Hepatocyte (in vitro differentiated cells): Measurements from ENCODE around the gene MOB3C.

Experiments used
- EZH2phosphoT487 ChIP-seq: fragments of 200-600 bp; sonication (generic); IDR thresholded peaks from one replicate; pipeline ENCODE4 v1.6.1; 2018; ENCODE audit warnings: antibody characterized with exemption, mild to moderate bottlenecking, low read depth, moderate library complexity; ENCODE audit not compliant: unreplicated experiment, severe bottlenecking
- TF ChIP-seq, protein P1 (sequence below): fragments of 200-600 bp; sonication (generic); IDR thresholded peaks from 2 replicates; pipeline ENCODE4 v1.5.1; 2016; ENCODE audit warnings: antibody characterized with exemption, mild to moderate bottlenecking; ENCODE audit not compliant: poor library complexity

DNA sequence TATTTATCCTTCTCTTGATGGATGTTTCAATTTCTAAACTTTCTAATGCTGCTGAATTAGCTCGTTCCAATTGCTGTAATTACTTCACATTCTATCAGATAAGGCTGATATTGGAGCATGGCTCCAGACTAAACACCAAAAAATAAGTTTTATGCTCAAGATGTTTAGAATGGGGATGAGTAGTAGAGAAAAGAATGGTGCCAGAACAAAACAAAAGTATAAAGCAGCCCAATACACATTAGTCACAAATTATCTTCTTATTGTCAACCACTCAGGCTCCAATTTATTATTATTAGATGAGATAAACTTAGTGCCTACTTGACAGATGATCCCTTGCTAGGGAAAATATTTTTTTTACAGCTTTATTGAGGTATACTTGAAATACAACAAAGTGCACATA lies 29.7 kb upstream of the MOB3C start:
- TF ChIP-seq, protein P1, sequence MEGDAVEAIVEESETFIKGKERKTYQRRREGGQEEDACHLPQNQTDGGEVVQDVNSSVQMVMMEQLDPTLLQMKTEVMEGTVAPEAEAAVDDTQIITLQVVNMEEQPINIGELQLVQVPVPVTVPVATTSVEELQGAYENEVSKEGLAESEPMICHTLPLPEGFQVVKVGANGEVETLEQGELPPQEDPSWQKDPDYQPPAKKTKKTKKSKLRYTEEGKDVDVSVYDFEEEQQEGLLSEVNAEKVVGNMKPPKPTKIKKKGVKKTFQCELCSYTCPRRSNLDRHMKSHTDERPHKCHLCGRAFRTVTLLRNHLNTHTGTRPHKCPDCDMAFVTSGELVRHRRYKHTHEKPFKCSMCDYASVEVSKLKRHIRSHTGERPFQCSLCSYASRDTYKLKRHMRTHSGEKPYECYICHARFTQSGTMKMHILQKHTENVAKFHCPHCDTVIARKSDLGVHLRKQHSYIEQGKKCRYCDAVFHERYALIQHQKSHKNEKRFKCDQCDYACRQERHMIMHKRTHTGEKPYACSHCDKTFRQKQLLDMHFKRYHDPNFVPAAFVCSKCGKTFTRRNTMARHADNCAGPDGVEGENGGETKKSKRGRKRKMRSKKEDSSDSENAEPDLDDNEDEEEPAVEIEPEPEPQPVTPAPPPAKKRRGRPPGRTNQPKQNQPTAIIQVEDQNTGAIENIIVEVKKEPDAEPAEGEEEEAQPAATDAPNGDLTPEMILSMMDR = no peak
- no peak for TF ChIP-seq EZH2phosphoT487
